HCT116 (cell line): Measurements from ENCODE around the gene NDUFC2. TPM values are rescaled to one million over a fixed set of nuclear protein-coding genes. Genes with fewer than 3 reads are reported as not detected.

ENCODE experiments used
- ATAC-seq: fragments of 200-7000 bp; cut with Tn5 transposase; 2 replicates; pipeline ENCODE4 v1.9.1; 2020; ENCODE audit warnings: mild to moderate bottlenecking, moderate library complexity
- BruUV-seq: library from RNA; stranded (reverse); fragments of 400-500 nt; replicated peaks from 2 replicates; lab custom pipeline; 2021; lab: Mats Ljungman, UMichigan
- CTCF ChIA-PET: fragments of 300-600 bp; sonication (Branson Sonifier 250); formaldehyde crosslinking; loops from one replicate; lab custom pipeline; 2021; ENCODE audit warnings: antibody characterized with exemption; lab: Charles Lee
- POLR2A ChIA-PET: fragments of 300-600, 350-600 bp; sonication (Branson Sonifier 250); formaldehyde crosslinking; loops from one replicate; lab custom pipeline; 2021; ENCODE audit warnings: antibody characterized with exemption; lab: Charles Lee
- RAD21 ChIA-PET, 2 experiments: fragments of 300-600 bp; sonication (Branson Sonifier 250); formaldehyde crosslinking; loops; one replicate each; lab custom pipeline; 2023; ENCODE audit warnings: low total read pairs in 2 of 2; ENCODE audit not compliant: uncharacterized antibody in 2 of 2, unreplicated experiment in 2 of 2, low non-redundant PET in 1 of 2; lab: Charles Lee
- DNase-seq: peaks from one replicate; pipeline ENCODE4 v3.0.0-alpha.2; 2010; ENCODE audit warnings: low read depth, low spot score
- H2AFZ ChIP-seq: fragments of 200-600 bp; shearing (Covaris generic), sonication (generic); 2 replicates; pipeline ENCODE4 v1.6.1; 2017; ENCODE audit warnings: low read depth, mixed run types, mixed read lengths, antibody characterized with exemption, low read length; ENCODE audit not compliant: poor library complexity, severe bottlenecking
- H3K27ac ChIP-seq: 2 replicates; pipeline ENCODE4 v1.5.1; 2012; ENCODE audit warnings: low read depth, low read length
- H3K27me3 ChIP-seq: fragments of 200-600 bp; sonication (generic); 2 replicates; pipeline ENCODE4 v1.6.1; 2016; ENCODE audit warnings: mixed run types, low read length, mixed read lengths; ENCODE audit not compliant: insufficient read depth
- H3K36me3 ChIP-seq, 2 experiments: fragments of 200-500 bp in 1 of 2; fragments of 200-600 bp in 1 of 2; sonication (Bioruptor generic) in 1 of 2; sonication (generic) in 1 of 2; 2 replicates each; pipeline versions ENCODE4 v1.5.1 to v1.6.1; 2014 to 2016; ENCODE audit warnings: low read length in 2 of 2, inconsistent platforms in 1 of 2, mixed read lengths in 1 of 2, mixed run types in 1 of 2; ENCODE audit not compliant: insufficient read depth in 2 of 2, control insufficient read depth in 1 of 2
- H3K4me1 ChIP-seq, 2 experiments: fragments of 200-600 bp in 1 of 2; sonication (generic) in 1 of 2; 2 replicates each; pipeline versions ENCODE4 v1.5.1 to v1.6.1; 2012 to 2017; ENCODE audit warnings: low read length in 2 of 2, inconsistent platforms in 1 of 2, mild to moderate bottlenecking in 1 of 2, mixed read lengths in 1 of 2, mixed run types in 1 of 2, moderate library complexity in 1 of 2; ENCODE audit not compliant: insufficient read depth in 2 of 2, control insufficient read depth in 1 of 2
- H3K4me2 ChIP-seq: fragments of 200-600 bp; sonication (generic); 2 replicates; pipeline ENCODE4 v1.6.1; 2017; ENCODE audit warnings: mixed run types, low read length, mixed read lengths
- H3K4me3 ChIP-seq, 2 experiments: fragments of 200-600 bp in 1 of 2; sonication (generic) in 1 of 2; replicated peaks in 1 of 2; 2 replicates each; pipeline ENCODE4 v1.5.1; 2011 to 2016; ENCODE audit warnings: low read length in 2 of 2, control low read depth in 1 of 2, low read depth in 1 of 2, mild to moderate bottlenecking in 1 of 2, mixed read lengths in 1 of 2, mixed run types in 1 of 2
- H3K79me2 ChIP-seq: fragments of 200-600 bp; sonication (generic); 2 replicates; pipeline ENCODE4 v1.6.1; 2017; ENCODE audit warnings: mild to moderate bottlenecking, mixed run types, low read length, moderate library complexity, mixed read lengths; ENCODE audit not compliant: insufficient read depth
- H3K9ac ChIP-seq: fragments of 200-600 bp; sonication (generic); 2 replicates; pipeline ENCODE4 v1.6.1; 2016; ENCODE audit warnings: low read length, mixed read lengths
- H3K9me2 ChIP-seq: fragments of 200-600 bp; sonication (generic), shearing (Covaris generic); 2 replicates; pipeline ENCODE4 v1.6.1; 2017; ENCODE audit warnings: mixed run types, mild to moderate bottlenecking, moderate library complexity; ENCODE audit not compliant: insufficient read depth
- H3K9me3 ChIP-seq, 2 experiments: fragments of 200-500 bp in 1 of 2; fragments of 200-600 bp in 1 of 2; sonication (Bioruptor generic) in 1 of 2; sonication (generic) in 1 of 2; 2 replicates each; pipeline ENCODE4 v1.6.1; 2014 to 2017; ENCODE audit warnings: low read length in 2 of 2, mixed read lengths in 2 of 2, inconsistent platforms in 1 of 2, low read depth in 1 of 2, mild to moderate bottlenecking in 1 of 2, mixed run types in 1 of 2, moderate library complexity in 1 of 2; ENCODE audit not compliant: control insufficient read depth in 1 of 2, insufficient read depth in 1 of 2
- H4K20me1 ChIP-seq: fragments of 200-600 bp; sonication (generic), shearing (Covaris generic); 2 replicates; pipeline ENCODE4 v1.6.1; 2017; ENCODE audit warnings: mixed run types, mild to moderate bottlenecking, moderate library complexity; ENCODE audit not compliant: insufficient read depth
- CBX3 ChIP-seq: IDR thresholded peaks from 2 replicates; pipeline ENCODE4 v1.6.1; 2012; ENCODE audit warnings: low read depth
- EZH2 ChIP-seq: fragments of 200-600 bp; sonication (generic); IDR thresholded peaks from 2 replicates; pipeline ENCODE4 v1.6.1; 2017; ENCODE audit warnings: antibody characterized with exemption, mixed run types
- FOSL1 ChIP-seq: IDR thresholded peaks from 2 replicates; pipeline ENCODE4 v1.6.1; 2012; ENCODE audit warnings: low read depth
- JUND ChIP-seq: IDR thresholded peaks from 2 replicates; pipeline ENCODE4 v1.6.1; 2012
- POLR2A ChIP-seq: IDR thresholded peaks from 2 replicates; pipeline ENCODE4 v1.7.0; 2011; ENCODE audit warnings: borderline replicate concordance; ENCODE audit not compliant: insufficient read depth, insufficient read length; ENCODE audit errors: extremely low read depth
- POLR2AphosphoS5 ChIP-seq: IDR thresholded peaks from 2 replicates; pipeline ENCODE4 v1.6.1; 2011; ENCODE audit warnings: mild to moderate bottlenecking, low read depth, low read length, moderate library complexity
- SIN3A ChIP-seq: IDR thresholded peaks from 2 replicates; pipeline ENCODE4 v1.6.1; 2012; ENCODE audit warnings: low read depth
- SP1 ChIP-seq: IDR thresholded peaks from 2 replicates; pipeline ENCODE4 v1.6.1; 2012; ENCODE audit warnings: low read depth
- YY1 ChIP-seq: IDR thresholded peaks from 2 replicates; pipeline ENCODE4 v1.6.1; 2011; ENCODE audit warnings: low read length, low read depth, moderate library complexity, mild to moderate bottlenecking; ENCODE audit not compliant: insufficient replicate concordance; ENCODE audit errors: extremely low read depth
- ZNF274 ChIP-seq: fragments of 200-500 bp; sonication (Bioruptor generic); IDR thresholded peaks from 2 replicates; pipeline ENCODE4 v1.6.1; 2014; ENCODE audit warnings: mild to moderate bottlenecking, low read depth, low read length, inconsistent platforms
- intact Hi-C: fragments of 100-400 bp; cut with micrococcal nuclease; formaldehyde crosslinking; loops from 2 replicates; pipeline ENCODE4 v1.10.0; 2022
- total RNA-seq: library from RNA; stranded (reverse); gene quantifications from one replicate; pipeline ENCODE4 v1.2.1, GENCODE V29; 2021; ENCODE audit not compliant: unreplicated experiment
- TF ChIP-seq, protein P1 (sequence below): IDR thresholded peaks from 2 replicates; pipeline ENCODE4 v1.6.1; 2012; ENCODE audit warnings: low read depth
- TF ChIP-seq, protein P2 (sequence below): IDR thresholded peaks from 2 replicates; pipeline ENCODE4 v1.6.1; 2012
- TF ChIP-seq, protein P3 (sequence below): IDR thresholded peaks from 2 replicates; pipeline ENCODE4 v1.6.1; 2011; ENCODE audit warnings: mild to moderate bottlenecking, low read length, moderate library complexity; ENCODE audit not compliant: insufficient replicate concordance; ENCODE audit errors: extremely low read depth

NDUFC2 gene
- total RNA-seq, 1 experiment from 2014 or later = 225 TPM

DNA sequence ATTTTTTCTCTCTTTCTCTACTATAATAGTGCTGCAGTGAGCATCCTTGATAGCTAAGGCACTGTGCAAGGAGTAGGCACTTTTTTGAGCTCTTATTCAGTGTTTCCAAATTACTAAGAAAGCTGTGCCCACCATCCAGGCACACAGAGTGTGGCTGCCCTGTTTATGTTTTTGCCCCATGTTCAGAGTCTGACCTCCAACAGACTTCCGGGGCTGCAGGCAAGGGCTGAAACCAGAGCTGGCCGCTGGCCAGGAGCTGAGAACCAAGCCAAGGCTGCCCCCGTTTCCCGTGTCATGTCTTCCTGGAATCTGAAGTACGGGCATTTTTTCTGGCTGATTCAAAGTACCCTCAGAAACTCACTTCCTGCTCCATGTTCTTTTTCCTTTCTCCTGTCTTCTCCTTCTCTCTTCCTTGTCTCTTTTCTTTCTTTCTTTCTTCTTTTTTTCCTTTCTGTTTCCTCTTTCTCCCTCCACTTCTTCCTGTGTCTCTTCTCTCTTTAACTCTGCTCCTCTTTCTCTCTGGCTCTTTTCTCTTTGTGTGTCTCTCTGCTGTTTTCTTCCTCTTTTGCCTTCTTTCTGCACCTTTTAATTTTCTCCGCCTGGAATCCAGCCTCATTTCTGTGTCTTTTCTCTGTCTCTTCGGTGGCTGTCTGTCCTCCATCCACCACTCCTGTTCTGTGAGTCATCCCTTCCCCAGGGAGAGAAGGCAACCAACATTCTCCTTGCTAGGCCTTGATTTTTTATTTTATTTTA lies 39.6 kb downstream of the NDUFC2 start (continued):
- TF ChIP-seq, protein P1, sequence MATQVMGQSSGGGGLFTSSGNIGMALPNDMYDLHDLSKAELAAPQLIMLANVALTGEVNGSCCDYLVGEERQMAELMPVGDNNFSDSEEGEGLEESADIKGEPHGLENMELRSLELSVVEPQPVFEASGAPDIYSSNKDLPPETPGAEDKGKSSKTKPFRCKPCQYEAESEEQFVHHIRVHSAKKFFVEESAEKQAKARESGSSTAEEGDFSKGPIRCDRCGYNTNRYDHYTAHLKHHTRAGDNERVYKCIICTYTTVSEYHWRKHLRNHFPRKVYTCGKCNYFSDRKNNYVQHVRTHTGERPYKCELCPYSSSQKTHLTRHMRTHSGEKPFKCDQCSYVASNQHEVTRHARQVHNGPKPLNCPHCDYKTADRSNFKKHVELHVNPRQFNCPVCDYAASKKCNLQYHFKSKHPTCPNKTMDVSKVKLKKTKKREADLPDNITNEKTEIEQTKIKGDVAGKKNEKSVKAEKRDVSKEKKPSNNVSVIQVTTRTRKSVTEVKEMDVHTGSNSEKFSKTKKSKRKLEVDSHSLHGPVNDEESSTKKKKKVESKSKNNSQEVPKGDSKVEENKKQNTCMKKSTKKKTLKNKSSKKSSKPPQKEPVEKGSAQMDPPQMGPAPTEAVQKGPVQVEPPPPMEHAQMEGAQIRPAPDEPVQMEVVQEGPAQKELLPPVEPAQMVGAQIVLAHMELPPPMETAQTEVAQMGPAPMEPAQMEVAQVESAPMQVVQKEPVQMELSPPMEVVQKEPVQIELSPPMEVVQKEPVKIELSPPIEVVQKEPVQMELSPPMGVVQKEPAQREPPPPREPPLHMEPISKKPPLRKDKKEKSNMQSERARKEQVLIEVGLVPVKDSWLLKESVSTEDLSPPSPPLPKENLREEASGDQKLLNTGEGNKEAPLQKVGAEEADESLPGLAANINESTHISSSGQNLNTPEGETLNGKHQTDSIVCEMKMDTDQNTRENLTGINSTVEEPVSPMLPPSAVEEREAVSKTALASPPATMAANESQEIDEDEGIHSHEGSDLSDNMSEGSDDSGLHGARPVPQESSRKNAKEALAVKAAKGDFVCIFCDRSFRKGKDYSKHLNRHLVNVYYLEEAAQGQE = no peak
- TF ChIP-seq SIN3A = no peak
- 0 out of 2 replicates have a peak, but pooled peaks have one; percentile 16 for TF ChIP-seq CBX3
- 0 out of 2 replicates have a peak, but pooled peaks have one; percentile 40 for TF ChIP-seq FOSL1
- TF ChIP-seq POLR2AphosphoS5 = peak; percentile 62
- TF ChIP-seq JUND = peak; percentile 17; the same call in 1 of the 2 replicates
- no peak for TF ChIP-seq ZNF274
- TF ChIP-seq POLR2A = no peak

DNA sequence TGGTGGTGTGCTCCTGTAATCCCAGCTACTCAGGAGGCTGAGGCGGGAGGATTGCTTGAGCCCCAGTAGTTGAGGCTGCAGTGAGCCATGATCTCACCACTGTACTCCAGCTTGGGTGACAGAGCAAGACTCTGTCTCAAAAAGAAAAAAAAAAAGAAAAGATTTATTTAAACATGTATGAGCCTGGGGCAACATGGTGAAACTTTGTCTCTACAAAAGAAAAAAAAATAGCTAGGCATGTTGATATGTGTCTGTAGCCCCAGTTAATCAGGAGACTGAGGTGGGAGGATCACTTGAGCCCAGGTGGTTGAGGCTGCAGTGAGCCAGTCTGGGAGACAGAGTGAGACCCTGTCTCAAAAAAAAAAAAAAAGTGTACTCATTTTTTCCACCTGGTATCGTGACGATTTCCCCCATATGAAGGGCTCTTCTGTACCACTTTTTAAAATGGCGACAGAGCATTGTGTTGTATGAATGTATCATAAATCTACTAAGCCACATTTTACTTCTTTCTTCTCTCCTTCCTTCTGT lies 40.2 kb downstream of the NDUFC2 start:
- peaks cover 33 to 51% of the 10 kb centered on the region in 2 experiments for H3K4me1 ChIP-seq
- POLR2A ChIA-PET = interaction anchor here (0.6 to 2.6 kb wide), 3 partner anchors 9 to 1148 kb away, joined by 3 to 14 read pairs (median 13); partner anchors contain the start of gene INTS4

More for the DNA sequence above, 40.2 kb downstream of the NDUFC2 start:
- CTCF ChIA-PET = no interaction called here
- RAD21 ChIA-PET = no interaction called here
- no peaks in the 10 kb centered on the region for H3K36me3 ChIP-seq
- ATAC-seq = no peak
- no peaks in the 10 kb centered on the region for H3K27me3 ChIP-seq
- DNase-seq = no peak
- H3K9me3 ChIP-seq = no peaks in the 10 kb centered on the region
- intact Hi-C loops = no loop called here
- BruUV-seq = no TSS peak
- TF ChIP-seq, protein P2, sequence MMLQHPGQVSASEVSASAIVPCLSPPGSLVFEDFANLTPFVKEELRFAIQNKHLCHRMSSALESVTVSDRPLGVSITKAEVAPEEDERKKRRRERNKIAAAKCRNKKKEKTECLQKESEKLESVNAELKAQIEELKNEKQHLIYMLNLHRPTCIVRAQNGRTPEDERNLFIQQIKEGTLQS = no peak
- TF ChIP-seq EZH2 (no peak), YY1 (no peak), SP1 (no peak), POLR2A (no peak), CBX3 (no peak), ZNF274 (no peak)
- TF ChIP-seq, protein P3, sequence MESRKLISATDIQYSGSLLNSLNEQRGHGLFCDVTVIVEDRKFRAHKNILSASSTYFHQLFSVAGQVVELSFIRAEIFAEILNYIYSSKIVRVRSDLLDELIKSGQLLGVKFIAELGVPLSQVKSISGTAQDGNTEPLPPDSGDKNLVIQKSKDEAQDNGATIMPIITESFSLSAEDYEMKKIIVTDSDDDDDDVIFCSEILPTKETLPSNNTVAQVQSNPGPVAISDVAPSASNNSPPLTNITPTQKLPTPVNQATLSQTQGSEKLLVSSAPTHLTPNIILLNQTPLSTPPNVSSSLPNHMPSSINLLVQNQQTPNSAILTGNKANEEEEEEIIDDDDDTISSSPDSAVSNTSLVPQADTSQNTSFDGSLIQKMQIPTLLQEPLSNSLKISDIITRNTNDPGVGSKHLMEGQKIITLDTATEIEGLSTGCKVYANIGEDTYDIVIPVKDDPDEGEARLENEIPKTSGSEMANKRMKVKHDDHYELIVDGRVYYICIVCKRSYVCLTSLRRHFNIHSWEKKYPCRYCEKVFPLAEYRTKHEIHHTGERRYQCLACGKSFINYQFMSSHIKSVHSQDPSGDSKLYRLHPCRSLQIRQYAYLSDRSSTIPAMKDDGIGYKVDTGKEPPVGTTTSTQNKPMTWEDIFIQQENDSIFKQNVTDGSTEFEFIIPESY = no peak
- H3K27ac ChIP-seq = peak overlapping the region; percentile 85
- no peaks in the 10 kb centered on the region for H3K79me2 ChIP-seq
- peak overlapping the region; percentile 54 for H3K9ac ChIP-seq
- no peaks in the 10 kb centered on the region for H3K9me2 ChIP-seq
- no peaks in the 10 kb centered on the region for H4K20me1 ChIP-seq
- H3K4me3 ChIP-seq = peak overlapping the region in 1 of 2 experiments; percentile 48; a peak in 2 of 4 replicates
- H3K4me2 ChIP-seq = peak overlapping the region; percentile 78
- peak overlapping the region; percentile 86 for H2AFZ ChIP-seq
